Keratinocyte (primary cell): ENCODE measurements around the gene PLEKHF1. TPM values are rescaled to one million over a fixed set of nuclear protein-coding genes. Genes with fewer than 3 reads are reported as not detected.

Experiments
- DNase-seq: peaks from one replicate; pipeline ENCODE4 v3.0.0-alpha.2; 2011; ENCODE audit warnings: low read depth, missing footprints, low spot score
- FAIRE-seq: peaks from 2 replicates; lab custom pipeline; 2011; peaks lifted over from hg19 to GRCh38; lab: Jason Lieb, UNC
- H2AFZ ChIP-seq: 2 replicates; pipeline ENCODE4 v1.6.0; 2012; ENCODE audit warnings: low read length, control low read depth, inconsistent platforms; ENCODE audit not compliant: control insufficient read depth
- H3K27ac ChIP-seq: 2 replicates; pipeline ENCODE4 v1.5.1; 2011; ENCODE audit warnings: low read length; ENCODE audit not compliant: control insufficient read depth, insufficient read depth
- H3K27me3 ChIP-seq: 3 replicates; pipeline ENCODE4 v1.6.0; 2011; ENCODE audit warnings: low read length; ENCODE audit not compliant: control insufficient read depth, insufficient read depth; ENCODE audit errors: extremely low read depth
- H3K36me3 ChIP-seq, 2 experiments: 2 replicates in 1 of 2; 3 replicates in 1 of 2; pipeline ENCODE4 v1.5.1; 2011; ENCODE audit warnings: low read length in 2 of 2, mild to moderate bottlenecking in 1 of 2; ENCODE audit not compliant: control insufficient read depth in 2 of 2, insufficient read depth in 2 of 2; ENCODE audit errors: extremely low read depth in 1 of 2
- H3K4me1 ChIP-seq: 3 replicates; pipeline ENCODE4 v1.5.1; 2011; ENCODE audit warnings: low read length; ENCODE audit not compliant: control insufficient read depth, insufficient read depth; ENCODE audit errors: extremely low read depth
- H3K4me2 ChIP-seq: 3 replicates; pipeline ENCODE4 v1.6.0; 2011; ENCODE audit warnings: low read depth, low read length; ENCODE audit not compliant: control insufficient read depth, insufficient read depth; ENCODE audit errors: extremely low read depth
- H3K4me3 ChIP-seq, 3 experiments: fragments of 200-600 bp in 1 of 3; sonication (generic) in 1 of 3; 2 replicates in 2 of 3; 3 replicates in 1 of 3; pipeline ENCODE4 v1.5.1; 2011 to 2016; ENCODE audit warnings: low read length in 3 of 3, mild to moderate bottlenecking in 3 of 3, control low read depth in 2 of 3, inconsistent platforms in 1 of 3, low read depth in 1 of 3, mixed read lengths in 1 of 3, mixed run types in 1 of 3, moderate library complexity in 1 of 3; ENCODE audit not compliant: control insufficient read depth in 2 of 3, insufficient read depth in 2 of 3; ENCODE audit errors: extremely low read depth in 1 of 3
- H3K79me2 ChIP-seq: 2 replicates; pipeline ENCODE4 v1.6.0; 2012; ENCODE audit warnings: low read length; ENCODE audit not compliant: control insufficient read depth, insufficient read depth
- H3K9ac ChIP-seq: 3 replicates; pipeline ENCODE4 v1.6.0; 2011; ENCODE audit warnings: low read length; ENCODE audit not compliant: control insufficient read depth, insufficient read depth; ENCODE audit errors: extremely low read depth
- H3K9me1 ChIP-seq: 3 replicates; pipeline ENCODE4 v1.6.0; 2011; ENCODE audit warnings: low read length; ENCODE audit not compliant: control insufficient read depth, insufficient read depth; ENCODE audit errors: extremely low read depth
- H3K9me3 ChIP-seq: 2 replicates; pipeline ENCODE4 v1.5.1; 2012; ENCODE audit warnings: low read depth, low read length; ENCODE audit not compliant: control insufficient read depth
- H4K20me1 ChIP-seq: 3 replicates; pipeline ENCODE4 v1.6.0; 2011; ENCODE audit warnings: low read length; ENCODE audit not compliant: control insufficient read depth, insufficient read depth; ENCODE audit errors: extremely low read depth
- EZH2 ChIP-seq: IDR thresholded peaks from one replicate; pipeline ENCODE4 v1.6.1; 2012; ENCODE audit warnings: inconsistent platforms, mild to moderate bottlenecking, low read length, moderate library complexity
- dilution Hi-C: fragments of 300-500 bp; cut with MboI; formaldehyde crosslinking; loops from one replicate; pipeline ENCODE4 v1.7.0; 2020; ENCODE audit warnings: low sequenced_read_pairs; ENCODE audit not compliant: extremely low pct_ligation_motif_present
- polyA plus RNA-seq, 5 experiments: library from polyadenylated mRNA; depleted of rRNA in 3 of 5; stranded (reverse) in 3 of 5; stranded (forward) in 1 of 5; unstranded in 1 of 5; fragments of >200 nt; gene quantifications; 1 replicate in 1 of 5; 2 replicates in 3 of 5; 3 replicates in 1 of 5; pipeline versions ENCODE4 v1.2.1 to v1.2.3, GENCODE V29; 2011 to 2012; ENCODE audit warnings: missing spikeins in 2 of 5, low read depth in 1 of 5, low replicate concordance in 1 of 5
- TF ChIP-seq, protein P1 (sequence below), 3 experiments: IDR thresholded peaks in 1 of 3; conservative IDR thresholded peaks in 1 of 3; optimal IDR thresholded peaks in 1 of 3; 2 replicates in 2 of 3; 3 replicates in 1 of 3; pipeline versions ENCODE3 to v1.5.1; 2011; ENCODE audit warnings: low read length in 3 of 3, mild to moderate bottlenecking in 3 of 3, moderate library complexity in 2 of 3, control low read depth in 1 of 3, inconsistent platforms in 1 of 3; ENCODE audit not compliant: insufficient read depth in 2 of 3; ENCODE audit errors: extremely low read depth in 1 of 3

The PLEKHF1 gene
- polyA plus RNA-seq, 1 donor (not counting 4 experiments of a cell fraction or from before 2014, with no cell fraction given) = 9.4 TPM

DNA sequence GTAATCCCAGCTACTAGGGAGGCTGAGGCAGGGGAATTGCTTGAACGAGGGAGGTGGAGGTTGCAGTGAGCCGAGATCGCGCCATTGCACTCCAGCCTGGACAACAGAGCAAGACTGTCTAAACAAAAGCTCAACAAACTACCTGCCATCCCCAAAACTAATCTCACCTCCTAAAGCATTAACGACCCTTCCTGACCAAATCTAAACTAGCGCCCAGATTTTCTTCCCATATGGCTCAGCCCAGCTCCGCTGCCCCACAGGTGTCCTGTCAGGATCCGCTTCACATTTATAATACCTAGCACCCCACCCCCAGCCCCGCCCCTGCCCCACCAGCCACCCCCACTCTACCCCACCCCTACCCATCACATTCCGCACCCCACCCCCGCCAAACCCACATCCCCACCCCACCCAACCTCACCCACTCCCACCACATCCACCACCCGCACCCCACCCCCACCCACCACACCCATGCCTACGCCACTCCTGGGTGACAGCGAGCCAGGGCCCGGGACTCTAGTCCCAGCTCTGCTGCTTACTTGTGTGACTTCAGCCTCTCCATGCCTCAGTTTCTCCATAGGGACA lies 49.2 kb downstream of the PLEKHF1 start:
- H3K4me2 ChIP-seq = peak overlapping the region; percentile 49
- no peaks in the 10 kb centered on the region for H3K27me3 ChIP-seq
- no peaks in the 10 kb centered on the region for H3K9me3 ChIP-seq
- TF ChIP-seq, protein P1, sequence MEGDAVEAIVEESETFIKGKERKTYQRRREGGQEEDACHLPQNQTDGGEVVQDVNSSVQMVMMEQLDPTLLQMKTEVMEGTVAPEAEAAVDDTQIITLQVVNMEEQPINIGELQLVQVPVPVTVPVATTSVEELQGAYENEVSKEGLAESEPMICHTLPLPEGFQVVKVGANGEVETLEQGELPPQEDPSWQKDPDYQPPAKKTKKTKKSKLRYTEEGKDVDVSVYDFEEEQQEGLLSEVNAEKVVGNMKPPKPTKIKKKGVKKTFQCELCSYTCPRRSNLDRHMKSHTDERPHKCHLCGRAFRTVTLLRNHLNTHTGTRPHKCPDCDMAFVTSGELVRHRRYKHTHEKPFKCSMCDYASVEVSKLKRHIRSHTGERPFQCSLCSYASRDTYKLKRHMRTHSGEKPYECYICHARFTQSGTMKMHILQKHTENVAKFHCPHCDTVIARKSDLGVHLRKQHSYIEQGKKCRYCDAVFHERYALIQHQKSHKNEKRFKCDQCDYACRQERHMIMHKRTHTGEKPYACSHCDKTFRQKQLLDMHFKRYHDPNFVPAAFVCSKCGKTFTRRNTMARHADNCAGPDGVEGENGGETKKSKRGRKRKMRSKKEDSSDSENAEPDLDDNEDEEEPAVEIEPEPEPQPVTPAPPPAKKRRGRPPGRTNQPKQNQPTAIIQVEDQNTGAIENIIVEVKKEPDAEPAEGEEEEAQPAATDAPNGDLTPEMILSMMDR (optimal IDR thresholded peaks at IDR 0.05 in 1 of 3, IDR thresholded peaks at IDR 0.05 in 1 of 3, conservative IDR thresholded peaks at IDR 0.05 in 1 of 3; ENCODE audit: extremely low read depth in 1 of 3, insufficient read depth in 2 of 3, low read length in 3 of 3) = no peak
- no peak for TF ChIP-seq EZH2
- H4K20me1 ChIP-seq = no peaks in the 10 kb centered on the region
- H3K4me3 ChIP-seq = peak overlapping the region; percentile 66 to 77 (median 71)
- H2AFZ ChIP-seq = peak overlapping the region; percentile 78
- H3K27ac ChIP-seq = peak overlapping the region; percentile 66
- FAIRE-seq (no peak), DNase-seq (no peak)
- dilution Hi-C loops = loop anchor here (10.0 kb wide), 1 partner anchor 110 kb away; the partner anchor contains the start of gene POP4
- H3K4me1 ChIP-seq = peaks cover 9% of the 10 kb centered on the region
- H3K36me3 ChIP-seq = peaks cover 0 to 5% of the 10 kb centered on the region in 2 experiments
- H3K9ac ChIP-seq = peak overlapping the region; percentile 81
- H3K79me2 ChIP-seq = peaks cover 4% of the 10 kb centered on the region
- H3K9me1 ChIP-seq = no peaks in the 10 kb centered on the region

GRCh38 chr19:29714953-29715700 lies 49.9 kb downstream of the PLEKHF1 start, which contains the start of gene C19orf12:
Gene C19orf12 (minus strand): TSS chr19:29715261. CDS start chr19:29708413, 6,848 bp downstream.
- Histone ChIP-seq H3K4me3 (peak within 1 kb of the TSS; percentile 66 to 77 (median 71)), H3K9me1 (no peaks in the 10 kb centered on the region), H3K9ac (peak within 1 kb of the TSS; percentile 81), H3K27me3 (no peaks in the 10 kb centered on the region), H2AFZ (peak within 1 kb of the TSS; percentile 78), H3K79me2 (peaks cover 4% of the 10 kb centered on the region), H3K9me3 (no peaks in the 10 kb centered on the region), H4K20me1 (no peaks in the 10 kb centered on the region), H3K27ac (peak within 1 kb of the TSS; percentile 66), H3K4me1 (peaks cover 9% of the 10 kb centered on the region), H3K4me2 (peak within 1 kb of the TSS; percentile 55), H3K36me3 (peaks cover 0 to 5% of the 10 kb centered on the region in 2 experiments)
- TF ChIP-seq, protein P1 (optimal IDR thresholded peaks at IDR 0.05 in 1 of 3, IDR thresholded peaks at IDR 0.05 in 1 of 3, conservative IDR thresholded peaks at IDR 0.05 in 1 of 3; ENCODE audit: extremely low read depth in 1 of 3, insufficient read depth in 2 of 3, low read length in 3 of 3) = no peak
- dilution Hi-C loops = loop anchor here (10.0 kb wide), 1 partner anchor 110 kb away; the partner anchor contains the start of gene POP4
- DNase-seq (no peak), FAIRE-seq (no peak)
